Natural killer cell (primary cell): ENCODE data around the gene IL12A. TPM values are rescaled to one million over a fixed set of nuclear protein-coding genes. Genes with fewer than 3 reads are reported as not detected.

ENCODE experiments used
- ATAC-seq, 3 donors: fragments of 150-1000 bp in 2 of 3; fragments of 200-7000 bp in 1 of 3; cut with Tn5 transposase; 1 replicate in 1 of 3; 2 replicates in 2 of 3; pipeline ENCODE4 v1.10.0; 2021; ENCODE audit warnings: mild to moderate bottlenecking in 2 of 3, moderate library complexity in 2 of 3
- DNase-seq, 2 donors: peaks; one replicate each; pipeline versions ENCODE4 v3.0.0 to v3.0.0-alpha.2; 2013 to 2021; ENCODE audit warnings: mixed read lengths in 1 of 2
- H3K27ac ChIP-seq: one replicate; pipeline ENCODE4 v1.5.1; 2013; ENCODE audit warnings: mild to moderate bottlenecking, low read length
- H3K27me3 ChIP-seq: one replicate; pipeline ENCODE4 v1.6.1; 2013; ENCODE audit warnings: low read length; ENCODE audit not compliant: control insufficient read depth, insufficient read depth
- H3K36me3 ChIP-seq: one replicate; pipeline ENCODE4 v1.6.1; 2013; ENCODE audit warnings: low read length; ENCODE audit not compliant: control insufficient read depth, insufficient read depth
- H3K4me1 ChIP-seq: one replicate; pipeline ENCODE4 v1.6.1; 2013; ENCODE audit warnings: low read length; ENCODE audit not compliant: control insufficient read depth, insufficient read depth
- H3K4me3 ChIP-seq: one replicate; pipeline ENCODE4 v1.5.1; 2013; ENCODE audit warnings: low read length
- H3K9me3 ChIP-seq: one replicate; pipeline ENCODE4 v1.6.1; 2013; ENCODE audit warnings: low read length; ENCODE audit not compliant: control insufficient read depth, insufficient read depth
- H3K27ac Mint-ChIP-seq, 2 donors: one replicate each; pipeline ENCODE4 v1.8.0; 2022; ENCODE audit warnings: mild to moderate bottlenecking in 2 of 2, mixed read lengths in 2 of 2, moderate library complexity in 1 of 2
- H3K27me3 Mint-ChIP-seq, 2 donors: one replicate each; pipeline ENCODE4 v1.8.0; 2022; ENCODE audit warnings: low read depth in 2 of 2, mixed read lengths in 2 of 2
- H3K36me3 Mint-ChIP-seq: one replicate; pipeline ENCODE4 v1.8.0; 2022; ENCODE audit warnings: mixed read lengths
- H3K4me1 Mint-ChIP-seq, 2 donors: one replicate each; pipeline ENCODE4 v1.8.0; 2022; ENCODE audit warnings: mixed read lengths in 2 of 2
- H3K4me3 Mint-ChIP-seq: one replicate; pipeline ENCODE4 v1.8.0; 2022; ENCODE audit warnings: mild to moderate bottlenecking, moderate library complexity, mixed read lengths
- H3K9me3 Mint-ChIP-seq, 2 donors: one replicate each; pipeline ENCODE4 v1.8.0; 2022; ENCODE audit warnings: mixed read lengths in 2 of 2
- WGBS: methylation state at CpG from one replicate; pipeline ENCODE4 v1.1.7; 2013; ENCODE audit warnings: missing lambda C conversion rate; ENCODE audit not compliant: insufficient coverage; 5-methylcytosine and 5-hydroxymethylcytosine counted together
- intact Hi-C: fragments of 100-400 bp; cut with micrococcal nuclease; formaldehyde crosslinking; loops from one replicate; pipeline ENCODE4 v1.14.2; 2022
- total RNA-seq, 4 donors: library from RNA; stranded (reverse); fragments of 120-200 nt in 1 of 4; gene quantifications; one replicate each; pipeline versions ENCODE4 v1.2.3 to v1.2.4, GENCODE V29; 2013 to 2022
- TF ChIP-seq, protein P1 (sequence below): fragments of 200-600 bp; IDR thresholded peaks from one replicate; pipeline ENCODE4 v1.8.0; 2022; ENCODE audit warnings: antibody characterized with exemption

The IL12A gene
- total RNA-seq, 3 donors from 2014 or later (not counting 1 experiment from before 2014, with no cell fraction given): 1.2 to 3.3 (median 2.4) TPM

GRCh38 chr3:160010578-160010977, 21.9 kb downstream of the IL12A start:
- Mint-ChIP-seq H3K27ac (no peak overlapping the region), H3K27me3 (no peaks in the 10 kb centered on the region)
- no peak overlapping the region for H3K27ac ChIP-seq

GRCh38 chr3:160012108-160012507, 23.5 kb downstream of the IL12A start:
- WGBS: 7% methylated on average over 1 of the region's 2 CpGs
- Mint-ChIP-seq H3K9me3 (no peaks in the 10 kb centered on the region), H3K36me3 (no peaks in the 10 kb centered on the region), H3K4me3 (no peak overlapping the region), H3K27ac (no peak overlapping the region), H3K27me3 (no peaks in the 10 kb centered on the region), H3K4me1 (peaks cover 0 to 6% of the 10 kb centered on the region in 2 donors)
- intact Hi-C loops: no loop called here
- Histone ChIP-seq H3K4me3 (no peak overlapping the region), H3K27ac (peak overlapping the region; percentile 60), H3K9me3 (no peaks in the 10 kb centered on the region), H3K36me3 (no peaks in the 10 kb centered on the region), H3K4me1 (peaks cover 4% of the 10 kb centered on the region), H3K27me3 (no peaks in the 10 kb centered on the region)
- ATAC-seq (peak in 1 of 3 donors; percentile 24), DNase-seq (no peak)
- TF ChIP-seq, protein P1, sequence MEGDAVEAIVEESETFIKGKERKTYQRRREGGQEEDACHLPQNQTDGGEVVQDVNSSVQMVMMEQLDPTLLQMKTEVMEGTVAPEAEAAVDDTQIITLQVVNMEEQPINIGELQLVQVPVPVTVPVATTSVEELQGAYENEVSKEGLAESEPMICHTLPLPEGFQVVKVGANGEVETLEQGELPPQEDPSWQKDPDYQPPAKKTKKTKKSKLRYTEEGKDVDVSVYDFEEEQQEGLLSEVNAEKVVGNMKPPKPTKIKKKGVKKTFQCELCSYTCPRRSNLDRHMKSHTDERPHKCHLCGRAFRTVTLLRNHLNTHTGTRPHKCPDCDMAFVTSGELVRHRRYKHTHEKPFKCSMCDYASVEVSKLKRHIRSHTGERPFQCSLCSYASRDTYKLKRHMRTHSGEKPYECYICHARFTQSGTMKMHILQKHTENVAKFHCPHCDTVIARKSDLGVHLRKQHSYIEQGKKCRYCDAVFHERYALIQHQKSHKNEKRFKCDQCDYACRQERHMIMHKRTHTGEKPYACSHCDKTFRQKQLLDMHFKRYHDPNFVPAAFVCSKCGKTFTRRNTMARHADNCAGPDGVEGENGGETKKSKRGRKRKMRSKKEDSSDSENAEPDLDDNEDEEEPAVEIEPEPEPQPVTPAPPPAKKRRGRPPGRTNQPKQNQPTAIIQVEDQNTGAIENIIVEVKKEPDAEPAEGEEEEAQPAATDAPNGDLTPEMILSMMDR: no peak

More at GRCh38 chr3:160010578-160010977, 21.9 kb downstream of the IL12A start:
- no peaks in the 10 kb centered on the region for H3K9me3 ChIP-seq
- no peaks in the 10 kb centered on the region for H3K27me3 ChIP-seq
- 81% methylated on average over 2 of the region's 4 CpGs for WGBS
- no peak overlapping the region for H3K4me3 Mint-ChIP-seq
- intact Hi-C loops: no loop called here
- H3K9me3 Mint-ChIP-seq: no peaks in the 10 kb centered on the region
- no peaks in the 10 kb centered on the region for H3K36me3 Mint-ChIP-seq
- no peaks in the 10 kb centered on the region for H3K36me3 ChIP-seq
- DNase-seq: no peak
- H3K4me1 ChIP-seq: peaks cover 4% of the 10 kb centered on the region
- ATAC-seq: no peak
- peaks cover 0 to 6% of the 10 kb centered on the region in 2 donors for H3K4me1 Mint-ChIP-seq
- TF ChIP-seq, protein P1: no peak
- no peak overlapping the region for H3K4me3 ChIP-seq

- ATAC-seq (no peak), DNase-seq (no peak)
- Mint-ChIP-seq H3K9me3 (no peaks in the 10 kb centered on the region), H3K4me1 (peaks cover 0 to 5% of the 10 kb centered on the region in 2 donors), H3K4me3 (no peak overlapping the region), H3K36me3 (no peaks in the 10 kb centered on the region), H3K27me3 (peaks cover 10 to 14% of the 10 kb centered on the region in 2 donors), H3K27ac (no peak overlapping the region)
- Histone ChIP-seq H3K27me3 (no peaks in the 10 kb centered on the region), H3K4me1 (peaks cover 4% of the 10 kb centered on the region), H3K27ac (no peak overlapping the region), H3K36me3 (no peaks in the 10 kb centered on the region), H3K9me3 (no peaks in the 10 kb centered on the region), H3K4me3 (no peak overlapping the region)
- intact Hi-C loops: no loop called here
- 94% methylated on average over 1 of the region's 1 CpG for WGBS
- TF ChIP-seq, protein P1: no peak
Measured at GRCh38 chr3:160016972-160017371, 28.3 kb downstream of the IL12A start.

- Histone ChIP-seq H3K27ac (no peak overlapping the region), H3K4me1 (no peaks in the 10 kb centered on the region), H3K36me3 (no peaks in the 10 kb centered on the region), H3K27me3 (no peaks in the 10 kb centered on the region), H3K4me3 (no peak overlapping the region), H3K9me3 (no peaks in the 10 kb centered on the region)
- ATAC-seq (no peak), DNase-seq (no peak)
- 91% methylated on average over 5 of the region's 5 CpGs for WGBS
- Mint-ChIP-seq H3K27me3 (peaks cover 16 to 17% of the 10 kb centered on the region in 2 donors), H3K36me3 (no peaks in the 10 kb centered on the region), H3K27ac (no peak overlapping the region), H3K4me3 (no peak overlapping the region), H3K9me3 (no peaks in the 10 kb centered on the region), H3K4me1 (no peaks in the 10 kb centered on the region)
- TF ChIP-seq, protein P1: no peak
- intact Hi-C loops: no loop called here
Measured at GRCh38 chr3:160018959-160019358, 30.3 kb downstream of the IL12A start.
